ENCODE measurements around the gene RBFOX2.

RBFOX2 gene, protein sequence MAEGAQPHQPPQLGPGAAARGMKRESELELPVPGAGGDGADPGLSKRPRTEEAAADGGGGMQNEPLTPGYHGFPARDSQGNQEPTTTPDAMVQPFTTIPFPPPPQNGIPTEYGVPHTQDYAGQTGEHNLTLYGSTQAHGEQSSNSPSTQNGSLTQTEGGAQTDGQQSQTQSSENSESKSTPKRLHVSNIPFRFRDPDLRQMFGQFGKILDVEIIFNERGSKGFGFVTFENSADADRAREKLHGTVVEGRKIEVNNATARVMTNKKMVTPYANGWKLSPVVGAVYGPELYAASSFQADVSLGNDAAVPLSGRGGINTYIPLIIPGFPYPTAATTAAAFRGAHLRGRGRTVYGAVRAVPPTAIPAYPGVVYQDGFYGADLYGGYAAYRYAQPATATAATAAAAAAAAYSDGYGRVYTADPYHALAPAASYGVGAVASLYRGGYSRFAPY

GRCh38 chr22:36028646-36029405, at the start of gene RBFOX2:
TSS of gene RBFOX2 (minus strand) at chr22:36028824. CDS start at chr22:36028425, 399 bp downstream.
- no peak for TF ChIP-seq NFIC (IDR thresholded peaks at IDR 0.05)
- TF ChIP-seq TCF12 (IDR thresholded peaks at IDR 0.05; ENCODE audit: low read depth): peak; percentile 32; the same call in 1 of the 2 replicates
- TF ChIP-seq ZBTB7A (IDR thresholded peaks at IDR 0.05; ENCODE audit: low read depth): no peak; the same call in 1 of the 2 replicates
- TF ChIP-seq TEAD4 (IDR thresholded peaks at IDR 0.05): no peak
- no peak for TF ChIP-seq CEBPB (IDR thresholded peaks at IDR 0.05)
- TF ChIP-seq MAX (IDR thresholded peaks at IDR 0.05): peak; percentile 56
- TF ChIP-seq CREB1 (IDR thresholded peaks at IDR 0.05; ENCODE audit: low read depth): no peak
- TF ChIP-seq YY1 (IDR thresholded peaks at IDR 0.05; ENCODE audit: low read depth): no peak
- 0 out of 2 replicates have a peak, but pooled peaks have one; percentile 31 for TF ChIP-seq EGR1 (IDR thresholded peaks at IDR 0.05)
- TF ChIP-seq TAF1 (IDR thresholded peaks at IDR 0.05; ENCODE audit: low read depth): peak; percentile 42; the same call in 1 of the 2 replicates
- TF ChIP-seq FOXM1 (IDR thresholded peaks at IDR 0.05; ENCODE audit: borderline replicate concordance, low read depth): no peak
- TF ChIP-seq EP300 (IDR thresholded peaks at IDR 0.05; ENCODE audit: borderline replicate concordance): 0 out of 2 replicates have a peak, but pooled peaks have one; percentile 27
- TF ChIP-seq RAD21 (IDR thresholded peaks at IDR 0.05; ENCODE audit: low read depth): no peak
- TF ChIP-seq USF1 (IDR thresholded peaks at IDR 0.05): no peak
- TF ChIP-seq, protein P1, sequence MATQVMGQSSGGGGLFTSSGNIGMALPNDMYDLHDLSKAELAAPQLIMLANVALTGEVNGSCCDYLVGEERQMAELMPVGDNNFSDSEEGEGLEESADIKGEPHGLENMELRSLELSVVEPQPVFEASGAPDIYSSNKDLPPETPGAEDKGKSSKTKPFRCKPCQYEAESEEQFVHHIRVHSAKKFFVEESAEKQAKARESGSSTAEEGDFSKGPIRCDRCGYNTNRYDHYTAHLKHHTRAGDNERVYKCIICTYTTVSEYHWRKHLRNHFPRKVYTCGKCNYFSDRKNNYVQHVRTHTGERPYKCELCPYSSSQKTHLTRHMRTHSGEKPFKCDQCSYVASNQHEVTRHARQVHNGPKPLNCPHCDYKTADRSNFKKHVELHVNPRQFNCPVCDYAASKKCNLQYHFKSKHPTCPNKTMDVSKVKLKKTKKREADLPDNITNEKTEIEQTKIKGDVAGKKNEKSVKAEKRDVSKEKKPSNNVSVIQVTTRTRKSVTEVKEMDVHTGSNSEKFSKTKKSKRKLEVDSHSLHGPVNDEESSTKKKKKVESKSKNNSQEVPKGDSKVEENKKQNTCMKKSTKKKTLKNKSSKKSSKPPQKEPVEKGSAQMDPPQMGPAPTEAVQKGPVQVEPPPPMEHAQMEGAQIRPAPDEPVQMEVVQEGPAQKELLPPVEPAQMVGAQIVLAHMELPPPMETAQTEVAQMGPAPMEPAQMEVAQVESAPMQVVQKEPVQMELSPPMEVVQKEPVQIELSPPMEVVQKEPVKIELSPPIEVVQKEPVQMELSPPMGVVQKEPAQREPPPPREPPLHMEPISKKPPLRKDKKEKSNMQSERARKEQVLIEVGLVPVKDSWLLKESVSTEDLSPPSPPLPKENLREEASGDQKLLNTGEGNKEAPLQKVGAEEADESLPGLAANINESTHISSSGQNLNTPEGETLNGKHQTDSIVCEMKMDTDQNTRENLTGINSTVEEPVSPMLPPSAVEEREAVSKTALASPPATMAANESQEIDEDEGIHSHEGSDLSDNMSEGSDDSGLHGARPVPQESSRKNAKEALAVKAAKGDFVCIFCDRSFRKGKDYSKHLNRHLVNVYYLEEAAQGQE (IDR thresholded peaks at IDR 0.05; ENCODE audit: low read depth): no peak

- TF ChIP-seq RAD21 (IDR thresholded peaks at IDR 0.05; ENCODE audit: low read depth): no peak
- TF ChIP-seq CREB1 (IDR thresholded peaks at IDR 0.05; ENCODE audit: low read depth): no peak
- TF ChIP-seq USF1 (IDR thresholded peaks at IDR 0.05): no peak
- no peak for TF ChIP-seq MAX (IDR thresholded peaks at IDR 0.05)
- no peak for TF ChIP-seq YY1 (IDR thresholded peaks at IDR 0.05; ENCODE audit: low read depth)
- TF ChIP-seq TEAD4 (IDR thresholded peaks at IDR 0.05): no peak
- no peak for TF ChIP-seq NFIC (IDR thresholded peaks at IDR 0.05)
- TF ChIP-seq CEBPB (IDR thresholded peaks at IDR 0.05): no peak
- no peak for TF ChIP-seq EP300 (IDR thresholded peaks at IDR 0.05; ENCODE audit: borderline replicate concordance)
- TF ChIP-seq, protein P1 (IDR thresholded peaks at IDR 0.05; ENCODE audit: low read depth): no peak
Observed at GRCh38 chr22:36077271-36077670, 48.6 kb upstream of the RBFOX2 start.

GRCh38 chr22:36075724-36076123, 47.1 kb upstream of the RBFOX2 start:
- TF ChIP-seq RAD21 (IDR thresholded peaks at IDR 0.05; ENCODE audit: low read depth) (no peak), USF1 (IDR thresholded peaks at IDR 0.05) (no peak), CREB1 (IDR thresholded peaks at IDR 0.05; ENCODE audit: low read depth) (no peak), EP300 (IDR thresholded peaks at IDR 0.05; ENCODE audit: borderline replicate concordance) (no peak), FOXM1 (IDR thresholded peaks at IDR 0.05; ENCODE audit: borderline replicate concordance, low read depth) (no peak), CEBPB (IDR thresholded peaks at IDR 0.05) (no peak), NFIC (IDR thresholded peaks at IDR 0.05) (no peak), EGR1 (IDR thresholded peaks at IDR 0.05) (no peak), TCF12 (IDR thresholded peaks at IDR 0.05; ENCODE audit: low read depth) (no peak), TEAD4 (IDR thresholded peaks at IDR 0.05) (no peak), TAF1 (IDR thresholded peaks at IDR 0.05; ENCODE audit: low read depth) (no peak), YY1 (IDR thresholded peaks at IDR 0.05; ENCODE audit: low read depth) (no peak), ZBTB7A (IDR thresholded peaks at IDR 0.05; ENCODE audit: low read depth) (no peak), MAX (IDR thresholded peaks at IDR 0.05) (no peak)
- TF ChIP-seq, protein P1 (IDR thresholded peaks at IDR 0.05; ENCODE audit: low read depth): no peak

Data from Ishikawa (cell line).